Muscle of leg (tissue), 11 donors: ENCODE results near the gene COL16A1. TPM values are rescaled to one million over a fixed set of nuclear protein-coding genes. Genes with fewer than 3 reads are reported as not detected.

Experiments
- DNase-seq: peaks from one replicate; pipeline ENCODE4 v3.0.0; 2013
- H3K27ac ChIP-seq: one replicate; pipeline ENCODE4 v1.5.1; 2013; ENCODE audit warnings: mild to moderate bottlenecking, low read length, control low read depth
- H3K27me3 ChIP-seq: one replicate; pipeline ENCODE4 v1.6.1; 2013; ENCODE audit warnings: low read length; ENCODE audit not compliant: control insufficient read depth, insufficient read depth
- H3K36me3 ChIP-seq: one replicate; pipeline ENCODE4 v1.6.1; 2013; ENCODE audit warnings: low read length; ENCODE audit not compliant: control insufficient read depth, insufficient read depth
- H3K4me1 ChIP-seq: one replicate; pipeline ENCODE4 v1.6.1; 2013; ENCODE audit warnings: low read length; ENCODE audit not compliant: control insufficient read depth, insufficient read depth
- H3K4me3 ChIP-seq: one replicate; pipeline ENCODE4 v1.5.1; 2013; ENCODE audit warnings: low read length, control low read depth
- H3K9me3 ChIP-seq: replicated peaks from 2 replicates; pipeline ENCODE4 v1.6.1; 2013; ENCODE audit warnings: low read depth, low read length; ENCODE audit not compliant: control insufficient read depth
- WGBS: methylation state at CpG from one replicate; pipeline ENCODE4 v1.1.5; 2013; ENCODE audit warnings: missing lambda C conversion rate; ENCODE audit not compliant: insufficient coverage; 5-methylcytosine and 5-hydroxymethylcytosine counted together
- polyA plus RNA-seq, 8 donors: library from polyadenylated mRNA; unstranded; fragments of 120-200 nt; gene quantifications; one replicate each; pipeline versions ENCODE4 v1.2.1 to v1.2.3, GENCODE V29; 2013; ENCODE audit warnings: inconsistent platforms in 1 of 8, low replicate concordance in 1 of 8; ENCODE audit not compliant: insufficient read length in 8 of 8, insufficient read depth in 1 of 8
- total RNA-seq: library from RNA; stranded (reverse); fragments of 120-200 nt; gene quantifications from one replicate; pipeline ENCODE4 v1.2.4, GENCODE V29; 2013

The COL16A1 gene
- total and polyA plus RNA-seq, 9 donors = 96.2 to 245 (median 136) TPM

DNA sequence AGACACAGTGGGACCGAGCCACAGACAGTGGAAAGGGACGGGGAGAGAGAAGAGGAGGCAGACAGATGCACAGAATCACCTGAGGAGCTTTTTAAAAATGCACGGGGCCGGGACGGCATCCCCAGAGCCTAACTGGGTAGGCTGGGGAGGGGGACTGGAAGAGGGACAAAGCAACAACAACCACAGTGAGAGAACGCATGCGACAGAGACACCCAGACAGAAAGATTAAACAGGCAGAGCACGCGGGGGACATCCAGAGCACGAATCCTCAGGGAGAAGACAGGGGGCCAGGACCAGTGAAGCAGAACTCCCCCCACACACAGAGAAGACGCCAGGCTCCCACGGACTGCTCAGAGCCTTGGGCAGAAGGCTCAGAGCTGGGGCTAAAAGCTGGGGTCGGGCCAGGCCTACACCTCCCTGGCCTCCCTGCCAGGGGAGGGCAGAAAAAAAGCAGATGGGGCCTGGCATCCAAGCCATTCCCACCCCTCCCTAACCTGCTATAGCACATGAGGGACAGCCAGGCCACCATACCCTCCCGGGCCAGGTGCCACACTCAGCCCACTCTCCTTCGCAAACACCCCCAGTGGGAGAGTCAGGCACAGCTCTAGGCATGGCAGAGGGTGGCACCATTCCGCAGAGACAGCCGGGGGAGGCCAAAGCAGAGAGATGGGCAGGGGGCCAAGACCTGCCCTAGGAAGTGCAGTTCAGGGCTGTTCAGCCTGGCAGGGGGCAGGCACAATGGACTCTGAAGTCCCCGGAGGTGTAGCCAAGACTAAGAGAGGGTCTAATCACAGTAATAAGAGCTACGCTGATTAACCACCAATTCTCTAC lies 29.8 kb upstream of the COL16A1 start:
- Histone ChIP-seq H3K4me3 (no peak overlapping the region), H3K4me1 (peaks cover 2% of the 10 kb centered on the region), H3K9me3 (no peaks in the 10 kb centered on the region), H3K27ac (no peak overlapping the region), H3K36me3 (peaks cover 22% of the 10 kb centered on the region), H3K27me3 (no peaks in the 10 kb centered on the region)
- WGBS = 65% methylated on average over 11 of the region's 19 CpGs
- DNase-seq = no peak

DNA sequence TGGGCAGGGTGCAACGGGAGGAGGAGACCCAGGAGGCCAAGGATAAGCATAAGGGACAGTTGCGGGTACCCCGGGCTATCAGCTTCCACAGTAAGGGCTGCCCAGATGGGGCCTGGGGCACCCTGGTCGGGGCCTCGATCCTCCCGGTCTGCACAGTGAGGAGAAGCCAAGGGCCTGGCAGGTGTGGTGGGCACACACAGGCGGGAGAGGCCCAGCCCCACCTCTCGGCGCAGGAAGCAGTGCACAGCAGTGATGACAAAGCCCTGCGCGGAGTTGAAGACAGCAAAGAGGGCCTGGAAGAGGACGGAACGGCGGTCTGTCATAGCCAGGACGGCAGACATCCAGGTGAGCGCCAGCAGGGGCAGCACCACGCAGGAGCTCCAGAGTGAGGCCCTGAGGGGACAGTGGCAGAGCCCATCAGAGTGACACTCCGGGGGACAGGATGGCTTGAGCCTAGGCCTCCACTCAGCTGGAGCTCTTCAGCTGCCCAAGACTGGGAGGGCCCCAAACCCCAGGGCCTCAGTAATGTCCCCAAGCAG lies 29.0 kb upstream of the COL16A1 start:
- no peak for DNase-seq
- peaks cover 22% of the 10 kb centered on the region for H3K36me3 ChIP-seq
- H3K4me1 ChIP-seq = peaks cover 2% of the 10 kb centered on the region
- no peaks in the 10 kb centered on the region for H3K9me3 ChIP-seq
- H3K4me3 ChIP-seq = no peak overlapping the region
- 79% methylated on average over 18 of the region's 18 CpGs for WGBS
- no peak overlapping the region for H3K27ac ChIP-seq
- H3K27me3 ChIP-seq = no peaks in the 10 kb centered on the region

DNA sequence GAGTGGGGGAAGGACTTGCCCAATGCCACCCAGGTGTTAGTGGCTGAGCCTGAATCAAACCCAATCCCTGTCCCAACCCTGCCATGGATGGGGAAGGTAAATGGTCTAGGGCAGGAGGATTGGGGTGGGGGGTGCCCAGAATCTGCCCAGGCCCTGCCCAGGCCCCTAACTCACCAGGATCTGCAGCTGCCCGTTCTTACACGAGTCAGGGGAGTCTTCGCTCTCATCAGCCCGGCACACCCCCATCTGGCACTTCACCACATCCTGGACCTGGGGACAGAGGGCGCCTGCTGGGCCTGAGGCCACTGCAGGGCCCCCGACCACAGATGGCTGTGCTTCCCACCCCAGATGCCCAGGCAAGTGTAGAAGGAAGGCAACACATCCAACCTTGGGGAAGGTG lies 28.5 kb upstream of the COL16A1 start:
- no peak for DNase-seq
- Histone ChIP-seq H3K36me3 (peaks cover 22% of the 10 kb centered on the region), H3K4me3 (no peak overlapping the region), H3K27ac (no peak overlapping the region), H3K27me3 (no peaks in the 10 kb centered on the region), H3K4me1 (peaks cover 2% of the 10 kb centered on the region), H3K9me3 (no peaks in the 10 kb centered on the region)
- WGBS = 59% methylated on average over 4 of the region's 6 CpGs

DNA sequence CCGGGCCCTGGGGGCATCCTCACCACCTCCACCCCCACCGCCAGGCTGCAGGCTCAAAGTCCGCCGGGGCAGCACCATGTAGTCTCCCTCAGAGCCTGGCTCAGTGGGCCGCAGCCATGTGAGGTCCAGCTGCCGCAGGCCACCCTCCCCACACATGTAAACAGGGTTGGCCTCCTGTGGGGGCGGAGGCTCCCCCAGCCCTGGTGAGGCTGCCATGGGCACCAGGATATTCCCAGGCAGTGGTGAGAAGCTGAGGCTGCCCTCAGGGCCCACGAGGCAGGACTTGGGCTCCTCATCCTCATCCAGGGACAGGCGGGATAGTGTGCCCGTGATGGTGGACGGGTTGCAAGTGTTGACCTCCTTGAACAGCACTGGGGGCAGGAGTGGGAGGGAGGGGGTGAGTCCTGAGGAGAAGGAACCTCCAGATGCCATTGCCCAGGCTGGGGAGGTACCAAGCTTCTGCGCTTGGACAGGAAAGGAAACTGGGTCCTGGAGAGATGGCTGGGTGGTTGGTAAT lies 27.3 kb upstream of the COL16A1 start:
- peaks cover 4% of the 10 kb centered on the region for H3K4me1 ChIP-seq
- H3K9me3 ChIP-seq = no peaks in the 10 kb centered on the region
- H3K27ac ChIP-seq = no peak overlapping the region
- WGBS = 90% methylated on average over 9 of the region's 12 CpGs
- H3K36me3 ChIP-seq = peaks cover 21% of the 10 kb centered on the region
- no peaks in the 10 kb centered on the region for H3K27me3 ChIP-seq
- DNase-seq = no peak
- no peak overlapping the region for H3K4me3 ChIP-seq

DNA sequence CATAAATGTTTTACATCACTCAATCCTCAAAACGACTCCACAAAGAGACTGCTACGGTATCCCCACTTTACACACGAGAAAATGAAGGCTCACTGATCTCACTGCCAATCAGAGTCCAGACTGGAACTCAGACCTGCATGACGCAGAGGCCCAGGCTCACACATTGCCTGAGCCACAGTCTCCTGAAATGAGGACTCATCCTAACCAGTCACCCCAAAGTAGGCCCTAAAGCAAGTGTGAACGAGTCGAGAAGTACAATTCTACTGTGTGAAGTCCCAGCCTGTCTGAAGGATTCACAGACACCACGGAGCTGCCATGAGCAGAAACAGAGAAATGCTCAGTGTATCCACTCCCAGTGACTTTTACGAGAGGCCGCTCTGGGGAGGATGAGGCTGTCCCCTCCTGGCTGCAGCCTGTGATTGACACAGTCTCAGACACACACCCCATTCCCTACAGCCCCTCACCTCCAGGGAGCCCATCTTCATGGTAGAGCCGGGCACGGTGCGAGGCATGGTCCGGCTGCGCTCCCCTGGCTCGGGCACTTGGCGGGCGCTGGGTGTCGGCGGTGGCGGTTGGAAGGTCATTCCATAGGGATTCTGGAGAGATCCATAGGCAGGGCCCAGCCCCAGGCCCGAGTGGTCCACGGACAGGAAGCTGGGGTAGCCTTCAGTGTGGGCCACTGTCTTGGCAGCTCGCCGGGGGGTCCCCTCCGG lies 26.7 kb upstream of the COL16A1 start:
- Histone ChIP-seq H3K9me3 (no peaks in the 10 kb centered on the region), H3K27ac (no peak overlapping the region), H3K36me3 (peaks cover 19% of the 10 kb centered on the region), H3K4me1 (peaks cover 8% of the 10 kb centered on the region), H3K27me3 (no peaks in the 10 kb centered on the region), H3K4me3 (no peak overlapping the region)
- 85% methylated on average over 24 of the region's 25 CpGs for WGBS
- no peak for DNase-seq

DNA sequence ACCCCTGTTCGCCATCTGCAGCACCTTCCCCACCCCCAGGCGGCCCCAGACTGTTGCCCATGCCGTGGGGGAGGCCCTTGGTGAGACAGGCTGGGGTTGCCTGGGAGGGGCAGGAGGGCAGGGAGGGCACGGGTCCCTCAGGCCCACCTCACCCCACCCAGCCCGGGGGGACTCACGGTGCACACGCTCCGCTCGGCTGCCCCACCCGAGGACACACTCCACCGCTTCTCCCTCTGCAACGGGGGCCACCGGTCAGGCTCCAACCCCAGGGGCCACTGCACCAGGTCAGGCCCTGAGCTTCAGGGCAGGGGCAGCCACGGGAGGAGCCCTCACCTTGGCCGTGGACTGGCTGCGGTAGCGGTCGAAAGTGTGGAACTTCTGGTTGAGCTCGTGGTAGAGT lies 24.0 kb upstream of the COL16A1 start:
- Histone ChIP-seq H3K4me3 (no peak overlapping the region), H3K27ac (no peak overlapping the region), H3K4me1 (peaks cover 9% of the 10 kb centered on the region), H3K9me3 (no peaks in the 10 kb centered on the region), H3K27me3 (no peaks in the 10 kb centered on the region), H3K36me3 (peaks cover 20% of the 10 kb centered on the region)
- WGBS = 92% methylated on average over 15 of the region's 19 CpGs
- DNase-seq = no peak

DNA sequence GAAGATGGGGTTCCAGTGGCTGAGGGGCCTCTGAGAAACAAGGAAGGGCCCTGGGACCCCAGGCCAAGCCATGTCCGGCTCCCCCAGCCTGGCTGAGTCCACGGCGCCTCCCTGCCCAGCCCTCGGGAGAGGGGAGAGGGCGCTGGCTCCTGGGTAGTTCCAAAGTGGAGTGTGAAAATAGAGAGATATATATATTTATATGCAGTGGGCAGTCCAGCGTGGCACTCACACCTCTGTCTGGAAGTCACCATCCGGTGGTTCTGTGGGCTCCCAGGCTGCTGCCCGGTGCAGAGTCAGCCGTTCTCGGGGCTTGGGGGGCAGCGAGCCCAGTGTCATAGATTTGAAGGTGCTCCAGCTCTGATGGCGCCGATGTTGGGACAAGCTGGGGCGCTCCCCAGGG lies 23.4 kb upstream of the COL16A1 start:
- no peak for DNase-seq
- 85% methylated on average over 9 of the region's 14 CpGs for WGBS
- Histone ChIP-seq H3K27me3 (no peaks in the 10 kb centered on the region), H3K9me3 (no peaks in the 10 kb centered on the region), H3K36me3 (peaks cover 16% of the 10 kb centered on the region), H3K4me3 (no peak overlapping the region), H3K27ac (no peak overlapping the region), H3K4me1 (peaks cover 9% of the 10 kb centered on the region)

DNA sequence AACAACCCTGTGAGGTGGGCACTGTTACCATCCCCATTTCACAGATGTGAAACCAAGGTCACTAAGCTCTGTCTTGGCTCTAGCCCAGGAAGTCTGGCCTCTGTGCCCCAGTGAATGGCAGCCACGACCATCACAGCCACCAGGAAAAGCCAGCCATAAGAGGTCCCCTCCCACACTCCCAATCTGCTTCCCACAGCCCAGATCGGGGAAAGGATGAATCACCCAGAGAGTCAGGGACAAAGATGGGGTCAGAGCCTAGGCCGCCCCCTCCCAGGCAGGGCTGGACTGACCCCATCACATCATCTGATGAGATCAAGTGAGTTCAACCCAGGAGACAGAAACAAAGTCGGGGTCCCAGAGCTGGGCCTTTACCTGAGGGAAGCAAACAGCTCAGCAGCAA lies 22.9 kb upstream of the COL16A1 start:
- Histone ChIP-seq H3K4me3 (no peak overlapping the region), H3K9me3 (no peaks in the 10 kb centered on the region), H3K27ac (no peak overlapping the region), H3K27me3 (no peaks in the 10 kb centered on the region), H3K36me3 (peaks cover 16% of the 10 kb centered on the region), H3K4me1 (peaks cover 9% of the 10 kb centered on the region)
- 67% methylated on average over 3 of the region's 4 CpGs for WGBS
- DNase-seq = no peak

DNA sequence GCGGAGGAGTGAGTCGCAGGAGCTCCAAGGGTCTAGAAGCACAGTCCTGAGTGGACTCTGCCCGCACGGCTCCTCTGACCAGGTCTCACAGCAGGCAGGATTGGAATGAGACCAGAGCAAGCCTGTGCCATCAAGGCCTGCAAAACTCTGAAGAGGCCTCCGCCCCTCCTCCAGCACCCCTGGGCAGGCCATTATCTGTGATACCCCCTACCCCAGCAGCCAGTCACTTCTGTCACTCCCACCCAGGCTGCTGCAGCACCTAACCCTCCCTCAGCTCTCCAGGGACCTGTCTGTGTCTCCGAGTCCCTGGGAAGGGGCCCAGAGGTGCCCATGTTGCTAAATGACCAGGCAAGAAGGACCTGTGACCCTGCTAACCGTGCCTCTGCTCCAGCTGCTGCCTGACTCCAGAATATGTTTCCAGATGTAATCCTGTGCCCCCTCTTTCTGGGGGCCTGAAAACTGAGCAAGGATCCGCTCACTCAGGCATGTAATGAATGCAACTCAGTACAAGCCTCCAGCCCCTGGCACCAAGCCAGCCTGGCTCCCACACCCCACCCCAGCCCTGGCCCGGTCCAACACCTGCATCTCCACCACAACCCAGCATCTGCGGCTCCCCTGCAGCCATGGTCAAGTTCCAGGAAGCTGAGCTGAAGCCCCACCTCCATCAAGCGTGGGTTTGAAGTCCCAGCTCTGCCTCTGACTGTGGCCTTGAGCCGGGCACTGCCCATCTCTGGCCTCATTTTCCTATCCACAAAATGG lies 22.1 kb upstream of the COL16A1 start:
- WGBS = 69% methylated on average over 7 of the region's 12 CpGs
- no peak for DNase-seq
- no peak overlapping the region for H3K4me3 ChIP-seq

More for the DNA sequence above, 22.1 kb upstream of the COL16A1 start:
- H3K9me3 ChIP-seq = no peaks in the 10 kb centered on the region
- H3K27ac ChIP-seq = no peak overlapping the region
- peaks cover 15% of the 10 kb centered on the region for H3K36me3 ChIP-seq
- H3K27me3 ChIP-seq = no peaks in the 10 kb centered on the region
- H3K4me1 ChIP-seq = peaks cover 9% of the 10 kb centered on the region
